Endothelial cell of umbilical vein (primary cell): Measurements from ENCODE around the gene SLC39A11. TPM values are rescaled to one million over a fixed set of nuclear protein-coding genes. Genes with fewer than 3 reads are reported as not detected.

Experiments
- BruUV-seq: library from RNA; stranded (reverse); fragments of 400-500 nt; replicated peaks from 2 replicates; lab custom pipeline; 2021; lab: Mats Ljungman, UMichigan
- CTCF ChIA-PET: fragments of 300-600, 350-600 bp; sonication (Branson Sonifier 250); formaldehyde crosslinking; loops from one replicate; lab custom pipeline; 2021; ENCODE audit warnings: antibody characterized with exemption, inconsistent platforms; lab: Charles Lee
- POLR2A ChIA-PET: fragments of 300-600, 350-600 bp; sonication (Branson Sonifier 250); formaldehyde crosslinking; loops from one replicate; lab custom pipeline; 2021; ENCODE audit warnings: antibody characterized with exemption, inconsistent platforms; lab: Charles Lee
- DNase-seq: peaks from one replicate; pipeline ENCODE4 v3.0.0-alpha.2; 2011; ENCODE audit warnings: low read depth, low spot score
- FAIRE-seq: peaks from 2 replicates; lab custom pipeline; 2011; peaks lifted over from hg19 to GRCh38; lab: Jason Lieb, UNC
- H2AFZ ChIP-seq: 2 replicates; pipeline ENCODE4 v1.6.0; 2012; ENCODE audit warnings: low read depth, low read length, control low read depth, inconsistent platforms
- H3K27ac ChIP-seq: 2 replicates; pipeline ENCODE4 v1.5.1; 2011; ENCODE audit warnings: low read depth, mild to moderate bottlenecking, control low read depth, low read length, moderate library complexity; ENCODE audit not compliant: insufficient read depth
- H3K27me3 ChIP-seq, 2 experiments: 2 replicates each; pipeline versions ENCODE4 v1.6.0 to v1.6.1; 2011; ENCODE audit warnings: low read length in 2 of 2, mixed read lengths in 1 of 2; ENCODE audit not compliant: control insufficient read depth in 2 of 2, insufficient read depth in 2 of 2
- H3K36me3 ChIP-seq, 2 experiments: 2 replicates in 1 of 2; 3 replicates in 1 of 2; pipeline ENCODE4 v1.5.1; 2011; ENCODE audit warnings: low read length in 2 of 2, mild to moderate bottlenecking in 1 of 2, moderate library complexity in 1 of 2; ENCODE audit not compliant: control insufficient read depth in 2 of 2, insufficient read depth in 2 of 2; ENCODE audit errors: extremely low read depth in 1 of 2
- H3K4me1 ChIP-seq: 3 replicates; pipeline ENCODE4 v1.5.1; 2011; ENCODE audit warnings: mild to moderate bottlenecking, low read length; ENCODE audit not compliant: control insufficient read depth, insufficient read depth; ENCODE audit errors: extremely low read depth
- H3K4me2 ChIP-seq: 2 replicates; pipeline ENCODE4 v1.6.1; 2011; ENCODE audit warnings: low read length, control low read depth, mixed read lengths; ENCODE audit not compliant: insufficient read depth
- H3K4me3 ChIP-seq, 3 experiments: fragments of 200-600 bp in 1 of 3; sonication (generic), shearing (Covaris generic) in 1 of 3; replicated peaks in 1 of 3; 2 replicates each; pipeline ENCODE4 v1.5.1; 2011 to 2016; ENCODE audit warnings: control low read depth in 3 of 3, low read length in 3 of 3, mild to moderate bottlenecking in 2 of 3, inconsistent platforms in 1 of 3, low read depth in 1 of 3, moderate library complexity in 1 of 3; ENCODE audit not compliant: insufficient read depth in 1 of 3
- H3K79me2 ChIP-seq: 2 replicates; pipeline ENCODE4 v1.6.0; 2012; ENCODE audit warnings: low read length, inconsistent platforms; ENCODE audit not compliant: control insufficient read depth, insufficient read depth
- H3K9ac ChIP-seq: replicated peaks from 2 replicates; pipeline ENCODE3; 2011; ENCODE audit warnings: low read length, control low read depth; ENCODE audit not compliant: insufficient read depth; ENCODE audit errors: extremely low read depth
- H3K9me1 ChIP-seq: replicated peaks from 3 replicates; pipeline ENCODE4 v1.6.0; 2011; ENCODE audit warnings: mild to moderate bottlenecking, low read length; ENCODE audit not compliant: control insufficient read depth, insufficient read depth; ENCODE audit errors: extremely low read depth
- H3K9me3 ChIP-seq: replicated peaks from 2 replicates; pipeline ENCODE4 v1.5.1; 2012; ENCODE audit warnings: low read length, inconsistent platforms; ENCODE audit not compliant: control insufficient read depth, insufficient read depth
- H4K20me1 ChIP-seq: replicated peaks from 2 replicates; pipeline ENCODE3; 2011; ENCODE audit warnings: mild to moderate bottlenecking, low read length; ENCODE audit not compliant: control insufficient read depth, insufficient read depth; ENCODE audit errors: extremely low read depth
- EZH2 ChIP-seq: IDR thresholded peaks from 2 replicates; pipeline ENCODE4 v1.6.1; 2012; ENCODE audit warnings: borderline replicate concordance, low read depth, mild to moderate bottlenecking, moderate library complexity, low read length, inconsistent platforms; ENCODE audit not compliant: severe bottlenecking
- FOS ChIP-seq: IDR thresholded peaks from 2 replicates; pipeline ENCODE4 v1.6.1; 2011; ENCODE audit warnings: mild to moderate bottlenecking, low read length, moderate library complexity, borderline replicate concordance; ENCODE audit not compliant: insufficient read depth
- GATA2 ChIP-seq: IDR thresholded peaks from 2 replicates; pipeline ENCODE4 v1.7.0; 2011; ENCODE audit warnings: low read depth, mild to moderate bottlenecking, moderate library complexity, mixed read lengths, low read length; ENCODE audit not compliant: insufficient read length, insufficient read depth
- JUN ChIP-seq: IDR thresholded peaks from 2 replicates; pipeline ENCODE4 v1.6.1; 2011; ENCODE audit warnings: borderline replicate concordance, low read depth; ENCODE audit not compliant: insufficient read length, insufficient read depth
- MYC ChIP-seq: IDR thresholded peaks from one replicate; pipeline ENCODE4 v1.6.1; 2011; ENCODE audit warnings: mild to moderate bottlenecking, low read depth, low read length
- POLR2A ChIP-seq: IDR thresholded peaks from 2 replicates; pipeline ENCODE4 v1.6.1; 2012; ENCODE audit warnings: low read depth, mild to moderate bottlenecking, control low read depth, low read length
- POLR2AphosphoS5 ChIP-seq: IDR thresholded peaks from 2 replicates; pipeline ENCODE4 v1.6.1; 2012; ENCODE audit warnings: low read depth, mild to moderate bottlenecking, control low read depth, low read length, moderate library complexity; ENCODE audit not compliant: insufficient read depth
- dilution Hi-C: fragments of 300-500 bp; cut with MboI; formaldehyde crosslinking; loops from one replicate; pipeline ENCODE4 v1.15.0; 2019; ENCODE audit warnings: low sequenced_read_pairs; ENCODE audit not compliant: extremely low pct_ligation_motif_present
- intact Hi-C: fragments of 100-400 bp; cut with micrococcal nuclease; formaldehyde crosslinking; loops from one replicate; pipeline ENCODE4 v1.10.0; 2022
- polyA plus RNA-seq, 4 experiments: library from polyadenylated mRNA; depleted of rRNA in 3 of 4; stranded (reverse) in 3 of 4; unstranded in 1 of 4; fragments of >200 nt; gene quantifications; 2 replicates each; pipeline versions ENCODE4 v1.2.1 to v1.2.3, GENCODE V29; 2011 to 2012; ENCODE audit warnings: missing spikeins in 1 of 4
- total RNA-seq: library from RNA; stranded (reverse); gene quantifications from 2 replicates; pipeline ENCODE4 v1.2.3, GENCODE V29; 2021
- TF ChIP-seq, protein P1 (sequence below): IDR thresholded peaks from 2 replicates; pipeline ENCODE4 v1.6.1; 2011; ENCODE audit not compliant: insufficient read depth, insufficient read length
- TF ChIP-seq, protein P2 (sequence below), 2 donors: IDR thresholded peaks; 1 replicate in 1 of 2; 2 replicates in 1 of 2; pipeline ENCODE4 v1.5.1; 2011; ENCODE audit warnings: low read length in 2 of 2, mild to moderate bottlenecking in 2 of 2, moderate library complexity in 2 of 2, control low read depth in 1 of 2, inconsistent platforms in 1 of 2, low read depth in 1 of 2; ENCODE audit not compliant: insufficient read depth in 1 of 2; ENCODE audit errors: extremely low read depth in 1 of 2

The SLC39A11 gene
- total and polyA plus RNA-seq, 2 donors (not counting 3 experiments of a cell fraction or from before 2014, with no cell fraction given): 8.1 to 11.9 TPM

DNA sequence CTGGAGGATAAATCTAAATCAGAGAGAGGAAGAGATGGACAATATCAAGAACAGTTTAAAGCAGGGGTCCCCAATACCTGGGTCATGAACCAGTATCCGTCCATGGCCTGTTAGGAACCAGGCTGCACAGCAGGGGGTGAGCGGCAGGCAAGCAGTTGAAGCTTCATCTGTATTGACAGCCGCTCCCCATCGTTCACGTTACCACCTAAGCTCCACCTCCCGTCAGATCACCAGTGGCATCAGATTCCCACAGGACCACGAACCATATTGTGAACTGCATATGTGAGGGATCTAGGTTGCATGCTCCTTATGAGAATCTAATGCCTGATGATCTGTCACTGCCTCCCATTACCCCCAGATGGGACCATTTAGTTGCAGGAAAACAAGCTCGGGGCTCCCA, 226.5 kb downstream of the SLC39A11 start:
- CTCF ChIA-PET: interaction anchor here (0.7 to 0.9 kb wide), 2 partner anchors 13 to 120 kb away, joined by 3 read pairs; no protein-coding TSS in a partner anchor
- H3K9me1 ChIP-seq: no peaks in the 10 kb centered on the region
- H3K4me3 ChIP-seq: no peak overlapping the region
- TF ChIP-seq POLR2AphosphoS5 (no peak), MYC (no peak), EZH2 (no peak), JUN (no peak), FOS (no peak), POLR2A (no peak), GATA2 (no peak)
- TF ChIP-seq, protein P1, sequence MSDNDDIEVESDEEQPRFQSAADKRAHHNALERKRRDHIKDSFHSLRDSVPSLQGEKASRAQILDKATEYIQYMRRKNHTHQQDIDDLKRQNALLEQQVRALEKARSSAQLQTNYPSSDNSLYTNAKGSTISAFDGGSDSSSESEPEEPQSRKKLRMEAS: no peak
- TF ChIP-seq, protein P2, sequence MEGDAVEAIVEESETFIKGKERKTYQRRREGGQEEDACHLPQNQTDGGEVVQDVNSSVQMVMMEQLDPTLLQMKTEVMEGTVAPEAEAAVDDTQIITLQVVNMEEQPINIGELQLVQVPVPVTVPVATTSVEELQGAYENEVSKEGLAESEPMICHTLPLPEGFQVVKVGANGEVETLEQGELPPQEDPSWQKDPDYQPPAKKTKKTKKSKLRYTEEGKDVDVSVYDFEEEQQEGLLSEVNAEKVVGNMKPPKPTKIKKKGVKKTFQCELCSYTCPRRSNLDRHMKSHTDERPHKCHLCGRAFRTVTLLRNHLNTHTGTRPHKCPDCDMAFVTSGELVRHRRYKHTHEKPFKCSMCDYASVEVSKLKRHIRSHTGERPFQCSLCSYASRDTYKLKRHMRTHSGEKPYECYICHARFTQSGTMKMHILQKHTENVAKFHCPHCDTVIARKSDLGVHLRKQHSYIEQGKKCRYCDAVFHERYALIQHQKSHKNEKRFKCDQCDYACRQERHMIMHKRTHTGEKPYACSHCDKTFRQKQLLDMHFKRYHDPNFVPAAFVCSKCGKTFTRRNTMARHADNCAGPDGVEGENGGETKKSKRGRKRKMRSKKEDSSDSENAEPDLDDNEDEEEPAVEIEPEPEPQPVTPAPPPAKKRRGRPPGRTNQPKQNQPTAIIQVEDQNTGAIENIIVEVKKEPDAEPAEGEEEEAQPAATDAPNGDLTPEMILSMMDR (IDR thresholded peaks at IDR 0.05; ENCODE audit: extremely low read depth in 1 of 2, insufficient read depth in 1 of 2, low read depth in 1 of 2, low read length in 2 of 2): no peak
- H3K36me3 ChIP-seq: no peaks in the 10 kb centered on the region
- no peaks in the 10 kb centered on the region for H3K27me3 ChIP-seq
- FAIRE-seq (no peak), DNase-seq (no peak)
- H3K9me3 ChIP-seq: no peaks in the 10 kb centered on the region
- H3K4me1 ChIP-seq: no peaks in the 10 kb centered on the region
- intact Hi-C loops (no loop called here), dilution Hi-C loops (no loop called here)
- no peak overlapping the region for H3K27ac ChIP-seq
- no peak overlapping the region for H3K9ac ChIP-seq
- BruUV-seq: no TSS peak
- POLR2A ChIA-PET: no interaction called here
- no peak overlapping the region for H3K4me2 ChIP-seq
- no peaks in the 10 kb centered on the region for H4K20me1 ChIP-seq
- H2AFZ ChIP-seq: no peak overlapping the region
- H3K79me2 ChIP-seq: no peaks in the 10 kb centered on the region
